Stimulated activated CD8-positive, alpha-beta memory T cell treated with anti-CD3 and anti-CD28 coated beads, Interleukin-15, amount 100 ng/mL, for 24 hours (primary cell): ENCODE results near the gene KLF3.

Source experiments
- DNase-seq: peaks from one replicate; pipeline ENCODE4 v3.0.0-alpha.2; 2020; ENCODE audit warnings: low read depth

KLF3 gene

GRCh38 chr4:38743866-38744265 is 79.9 kb downstream of the KLF3 start:
- DNase-seq: no peak

GRCh38 chr4:38745881-38746280 is 81.9 kb downstream of the KLF3 start:
- no peak for DNase-seq

- no peak for DNase-seq
These were observed 83.6 kb downstream of the KLF3 start for GRCh38 chr4:38747629-38748028.

GRCh38 chr4:38749336-38749735 is 85.3 kb downstream of the KLF3 start:
- DNase-seq: no peak
